Measurements from ENCODE around the gene KRTAP20-1. TPM values are rescaled to one million over a fixed set of nuclear protein-coding genes. Genes with fewer than 3 reads are reported as not detected.

The KRTAP20-1 gene
- total RNA-seq, 1 experiment from 2014 or later = not detected

- ChIA-PET CTCF (interaction anchor here (0.9 to 1.7 kb wide), 2 partner anchors 9 to 234 kb away, joined by 3 to 6 read pairs; no protein-coding TSS in a partner anchor), POLR2A (no interaction called here)
- H3K27me3 Mint-ChIP-seq (ENCODE audit: low read depth) = no peaks in the 10 kb centered on the region
- H3K4me1 Mint-ChIP-seq = no peaks in the 10 kb centered on the region
- ATAC-seq (peak; percentile 100), DNase-seq (ENCODE audit: low spot score) (peak; percentile 42)
- H3K9me3 Mint-ChIP-seq = peaks cover 8% of the 10 kb centered on the region
- TF ChIP-seq JUN (CRISPR knock-in tag; IDR thresholded peaks at IDR 0.05) (no peak), SOX15 (CRISPR knock-in tag; IDR thresholded peaks at IDR 0.05) (no peak), MXD4 (CRISPR knock-in tag; IDR thresholded peaks at IDR 0.05; ENCODE audit: borderline replicate concordance) (no peak), ZNF317 (CRISPR knock-in tag; IDR thresholded peaks at IDR 0.05; ENCODE audit: borderline replicate concordance, low read depth) (no peak), ZNF416 (CRISPR knock-in tag; IDR thresholded peaks at IDR 0.05) (no peak), AR (CRISPR knock-in tag; IDR thresholded peaks at IDR 0.05) (no peak), FOXP1 (CRISPR knock-in tag; IDR thresholded peaks at IDR 0.05; ENCODE audit: borderline replicate concordance) (no peak), NFATC4 (CRISPR knock-in tag; IDR thresholded peaks at IDR 0.05) (no peak), GRHL2 (CRISPR knock-in tag; IDR thresholded peaks at IDR 0.05; ENCODE audit: insufficient replicate concordance, severe bottlenecking) (no peak), ZNF138 (CRISPR knock-in tag; conservative IDR thresholded peaks at IDR 0.05) (no peak), RELA (CRISPR knock-in tag; IDR thresholded peaks at IDR 0.05; ENCODE audit: borderline replicate concordance) (no peak), PRDM15 (CRISPR knock-in tag; IDR thresholded peaks at IDR 0.05) (no peak), ZNF532 (CRISPR knock-in tag; IDR thresholded peaks at IDR 0.05; ENCODE audit: borderline replicate concordance) (no peak), GTF2I (CRISPR knock-in tag; conservative IDR thresholded peaks at IDR 0.05) (no peak), CDX4 (CRISPR knock-in tag; IDR thresholded peaks at IDR 0.05; ENCODE audit: borderline replicate concordance) (no peak), ATF6 (CRISPR knock-in tag; IDR thresholded peaks at IDR 0.05) (no peak)
- H3K36me3 Mint-ChIP-seq = no peaks in the 10 kb centered on the region
- H3K27ac Mint-ChIP-seq = no peak overlapping the region
- no peak overlapping the region for H3K4me3 Mint-ChIP-seq
These were observed 10.3 kb upstream of the KRTAP20-1 start for GRCh38 chr21:30605968-30606367.

Data from WTC11 (cell line).